Cardiac muscle cell (in vitro differentiated cells and primary cell): ENCODE measurements around the gene GADD45B. TPM values are rescaled to one million over a fixed set of nuclear protein-coding genes. Genes with fewer than 3 reads are reported as not detected.
A peak's percentile ranks its signal among the peaks of the same experiment; 100 is the strongest.

ENCODE experiments used
- DNase-seq, 2 donors: peaks; one replicate each; pipeline versions ENCODE4 v3.0.0 to v3.0.0-alpha.2; 2010 to 2017; ENCODE audit warnings: low read depth in 1 of 2, low spot score in 1 of 2
- H3K27ac ChIP-seq: fragments of 200-600 bp; sonication (generic); 2 replicates; pipeline ENCODE4 v1.5.1; 2016
- H3K27me3 ChIP-seq: fragments of 200-600 bp; sonication (generic); 2 replicates; pipeline ENCODE4 v1.6.0; 2016; ENCODE audit warnings: control low read depth
- H3K36me3 ChIP-seq: fragments of 200-600 bp; sonication (generic); 2 replicates; pipeline ENCODE4 v1.5.1; 2016; ENCODE audit warnings: control low read depth
- H3K4me1 ChIP-seq: fragments of 200-600 bp; sonication (generic); 2 replicates; pipeline ENCODE4 v1.8.1; 2017; ENCODE audit warnings: low read depth, mild to moderate bottlenecking, mixed run types
- H3K4me3 ChIP-seq: fragments of 200-600 bp; sonication (generic); 2 replicates; pipeline ENCODE4 v1.5.1; 2016; ENCODE audit warnings: mild to moderate bottlenecking
- H3K9me3 ChIP-seq: fragments of 200-600 bp; sonication (generic); 2 replicates; pipeline ENCODE4 v1.5.1; 2017; ENCODE audit warnings: low read depth, mild to moderate bottlenecking, control low read depth
- polyA plus RNA-seq: library from polyadenylated mRNA; unstranded; fragments of >200 nt; fragmentation: Nextera tagmentation; extraction: Ambion mirVana; gene quantifications from 2 replicates; pipeline ENCODE4 v1.2.1, GENCODE V29; 2016
- total RNA-seq: library from RNA; depleted of rRNA; stranded (reverse); fragments of >200 nt; gene quantifications from 2 replicates; pipeline ENCODE4 v1.2.3, GENCODE V29; 2016
- TF ChIP-seq, protein P1 (sequence below): IDR thresholded peaks from 2 replicates; pipeline ENCODE4 v1.5.1; 2012; ENCODE audit warnings: low read depth, mild to moderate bottlenecking, low read length

GADD45B gene
- total and polyA plus RNA-seq, 2 experiments from 2014 or later = 30.5 to 75.2 TPM

DNA sequence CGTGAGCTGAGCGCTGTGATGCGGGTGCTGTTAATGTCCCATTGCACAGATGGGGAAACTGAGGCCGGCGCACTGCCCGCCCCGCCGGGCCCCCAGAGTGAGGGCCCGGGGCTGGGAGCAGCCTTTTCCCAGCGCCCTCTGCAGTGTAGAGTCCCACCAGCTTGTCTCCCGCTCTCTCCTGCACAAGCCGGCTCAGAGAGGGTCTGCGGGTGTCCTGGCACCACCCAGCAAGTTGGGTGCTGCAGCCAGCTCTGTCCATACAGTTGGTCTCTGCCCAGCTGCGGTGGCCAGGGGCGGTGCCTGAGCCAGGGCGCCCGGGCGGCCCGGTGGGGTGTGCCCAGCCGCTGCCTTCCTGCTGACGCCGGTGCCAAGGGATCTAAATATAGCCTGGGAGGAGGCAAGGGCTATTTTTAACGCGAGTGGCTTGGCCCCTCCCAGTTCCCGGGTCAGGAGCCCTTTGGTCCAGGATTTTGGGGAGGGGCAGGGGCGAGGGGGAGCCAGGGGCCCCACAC, 19.3 kb downstream of the GADD45B start:
- Histone ChIP-seq H3K27ac (peak overlapping the region; percentile 97), H3K36me3 (no peaks in the 10 kb centered on the region), H3K27me3 (no peaks in the 10 kb centered on the region), H3K4me3 (peak overlapping the region; percentile 7), H3K4me1 (peaks cover 20% of the 10 kb centered on the region), H3K9me3 (no peaks in the 10 kb centered on the region)
- TF ChIP-seq, protein P1, sequence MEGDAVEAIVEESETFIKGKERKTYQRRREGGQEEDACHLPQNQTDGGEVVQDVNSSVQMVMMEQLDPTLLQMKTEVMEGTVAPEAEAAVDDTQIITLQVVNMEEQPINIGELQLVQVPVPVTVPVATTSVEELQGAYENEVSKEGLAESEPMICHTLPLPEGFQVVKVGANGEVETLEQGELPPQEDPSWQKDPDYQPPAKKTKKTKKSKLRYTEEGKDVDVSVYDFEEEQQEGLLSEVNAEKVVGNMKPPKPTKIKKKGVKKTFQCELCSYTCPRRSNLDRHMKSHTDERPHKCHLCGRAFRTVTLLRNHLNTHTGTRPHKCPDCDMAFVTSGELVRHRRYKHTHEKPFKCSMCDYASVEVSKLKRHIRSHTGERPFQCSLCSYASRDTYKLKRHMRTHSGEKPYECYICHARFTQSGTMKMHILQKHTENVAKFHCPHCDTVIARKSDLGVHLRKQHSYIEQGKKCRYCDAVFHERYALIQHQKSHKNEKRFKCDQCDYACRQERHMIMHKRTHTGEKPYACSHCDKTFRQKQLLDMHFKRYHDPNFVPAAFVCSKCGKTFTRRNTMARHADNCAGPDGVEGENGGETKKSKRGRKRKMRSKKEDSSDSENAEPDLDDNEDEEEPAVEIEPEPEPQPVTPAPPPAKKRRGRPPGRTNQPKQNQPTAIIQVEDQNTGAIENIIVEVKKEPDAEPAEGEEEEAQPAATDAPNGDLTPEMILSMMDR = peak; percentile 6
- peak; percentile 70 to 91 for DNase-seq

DNA sequence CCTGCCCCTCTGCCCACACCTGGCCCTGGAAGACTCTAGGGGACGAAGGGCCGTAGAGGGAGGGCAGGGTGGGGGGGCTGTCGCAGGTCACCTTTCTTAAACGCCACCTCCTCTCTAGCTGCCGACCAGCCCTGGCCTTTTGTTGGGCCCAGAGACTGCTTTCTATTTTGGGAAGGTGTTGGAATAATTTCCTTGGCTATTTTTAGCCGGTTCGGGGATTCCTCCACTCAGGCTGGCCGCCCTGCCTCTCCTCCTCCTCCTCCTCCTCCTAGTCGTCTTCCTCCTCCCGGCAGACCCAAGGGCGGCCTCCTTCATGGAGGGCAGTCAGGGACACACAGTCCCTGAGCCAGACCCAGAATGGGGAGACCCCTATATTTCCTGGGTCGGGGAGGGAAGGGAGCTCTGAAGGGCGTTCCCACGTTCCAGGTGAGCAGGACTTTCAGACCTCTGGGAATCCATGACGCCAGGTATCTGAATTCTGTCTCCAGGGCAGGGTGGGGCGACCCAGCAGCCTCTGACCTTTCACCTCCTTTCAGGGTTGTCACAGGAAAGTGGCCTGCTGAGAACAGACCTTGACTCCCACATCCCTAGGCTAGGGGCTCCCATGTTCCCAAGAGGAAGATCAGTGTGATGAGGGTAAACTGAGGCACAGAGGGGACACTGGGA, 19.9 kb downstream of the GADD45B start:
- H3K36me3 ChIP-seq = no peaks in the 10 kb centered on the region
- TF ChIP-seq, protein P1 = no peak
- DNase-seq = peak; percentile 47 to 88
- no peaks in the 10 kb centered on the region for H3K9me3 ChIP-seq
- H3K27me3 ChIP-seq = no peaks in the 10 kb centered on the region
- peak overlapping the region; percentile 7 for H3K4me3 ChIP-seq
- H3K4me1 ChIP-seq = peaks cover 20% of the 10 kb centered on the region
- H3K27ac ChIP-seq = peak overlapping the region; percentile 97

DNA sequence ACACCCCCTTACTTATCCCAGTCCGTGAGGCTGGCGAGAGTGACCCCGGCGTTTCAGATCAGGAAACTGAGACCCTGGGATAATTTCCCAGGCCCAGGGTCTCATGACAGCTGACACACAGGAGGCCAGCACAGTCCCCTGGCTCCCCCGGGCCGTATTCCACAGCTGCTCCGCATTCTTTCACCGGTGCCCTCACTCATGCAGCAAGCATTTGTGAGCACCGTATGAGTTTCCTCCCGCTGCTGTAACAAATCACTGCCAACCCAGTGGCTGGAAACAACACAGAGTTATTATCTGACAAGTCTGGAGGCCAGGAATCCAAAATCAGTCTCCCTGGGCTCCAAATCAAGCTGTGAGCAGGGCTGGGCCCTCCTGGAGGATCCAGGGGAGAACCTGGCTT, 21.3 kb downstream of the GADD45B start:
- DNase-seq = no peak
- Histone ChIP-seq H3K36me3 (no peaks in the 10 kb centered on the region), H3K27ac (no peak overlapping the region)

DNA sequence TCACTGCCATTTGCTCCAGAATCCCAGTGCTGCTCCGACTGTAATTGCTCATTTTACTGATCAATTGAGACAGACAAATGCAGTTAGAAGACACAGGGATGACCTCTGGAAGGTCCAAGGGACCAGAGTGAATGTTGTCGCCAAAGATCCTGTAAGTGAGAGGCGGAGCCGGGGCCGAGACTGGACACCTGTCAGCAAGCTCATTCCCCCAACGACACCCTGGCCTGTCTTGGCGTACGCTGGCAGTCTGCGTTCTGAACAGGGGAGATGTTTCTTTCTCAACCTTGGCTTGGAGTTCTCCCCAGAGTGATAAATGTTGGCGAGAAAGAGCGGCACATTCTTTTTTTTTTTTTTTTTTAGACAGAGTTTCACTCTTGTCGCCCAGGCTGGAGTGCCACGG, 24.2 kb downstream of the GADD45B start:
- no peaks in the 10 kb centered on the region for H3K9me3 ChIP-seq
- TF ChIP-seq, protein P1 = no peak
- peaks cover 14% of the 10 kb centered on the region for H3K4me1 ChIP-seq
- no peak for DNase-seq
- no peaks in the 10 kb centered on the region for H3K36me3 ChIP-seq
- no peaks in the 10 kb centered on the region for H3K27me3 ChIP-seq
- H3K4me3 ChIP-seq = no peak overlapping the region
- H3K27ac ChIP-seq = peak overlapping the region; percentile 19

More for the DNA sequence above, 21.3 kb downstream of the GADD45B start:
- H3K4me1 ChIP-seq = peaks cover 20% of the 10 kb centered on the region
- H3K9me3 ChIP-seq = no peaks in the 10 kb centered on the region
- no peak overlapping the region for H3K4me3 ChIP-seq
- TF ChIP-seq, protein P1 = no peak
- no peaks in the 10 kb centered on the region for H3K27me3 ChIP-seq

DNA sequence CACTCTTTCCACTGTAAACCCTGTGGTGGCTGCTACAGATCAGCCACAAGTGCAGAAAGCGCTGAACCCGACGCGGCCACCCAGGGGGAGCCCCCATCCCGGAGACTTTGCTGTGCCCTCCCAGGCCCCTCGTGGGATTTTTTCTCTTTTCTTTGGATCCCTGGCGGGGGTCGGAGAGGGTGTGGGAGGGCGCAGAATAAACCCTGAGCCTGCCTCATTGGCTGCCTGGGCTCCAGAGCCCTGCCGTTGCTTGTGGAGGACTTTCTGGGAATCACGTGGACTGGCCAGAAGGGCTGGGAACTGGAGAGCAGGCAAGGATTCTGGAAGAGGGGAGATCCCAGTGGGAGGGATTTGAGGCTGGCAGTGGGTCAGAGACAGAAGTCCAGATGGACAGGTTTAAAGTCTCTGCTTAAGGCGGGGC, 24.9 kb downstream of the GADD45B start:
- TF ChIP-seq, protein P1 = no peak
- DNase-seq = no peak
- H3K4me3 ChIP-seq = no peak overlapping the region
- no peaks in the 10 kb centered on the region for H3K36me3 ChIP-seq
- no peaks in the 10 kb centered on the region for H3K9me3 ChIP-seq
- H3K4me1 ChIP-seq = peaks cover 11% of the 10 kb centered on the region
- no peak overlapping the region for H3K27ac ChIP-seq
- H3K27me3 ChIP-seq = no peaks in the 10 kb centered on the region
